Activated CD4-positive, alpha-beta T cell treated with anti-CD3 and anti-CD28 coated beads, Interleukin-2, amount 50 U/mL, for 24 hours (primary cell): ENCODE measurements around the gene TSSK2.
"Not testable (repeated sequence)": the region's sequence is repeated elsewhere in the genome, so short reads cannot be mapped to it uniquely, and the experiment has no call there.

ENCODE experiments used
- DNase-seq, 2 donors: peaks; one replicate each; pipeline ENCODE4 v3.0.0-alpha.2; 2020; ENCODE audit warnings: low read depth in 1 of 2, low spot score in 1 of 2

Gene TSSK2

GRCh38 chr22:19130959-19131684 is at the start of gene TSSK2:
Gene TSSK2, plus strand, starts transcription at chr22:19131308. Its CDS starts 92 bp downstream, at chr22:19131400.
- DNase-seq: no peak

- no peak for DNase-seq
Observed at GRCh38 chr22:19081351-19081750, 49.8 kb upstream of the TSSK2 start.

GRCh38 chr22:19082101-19082500 is 49.0 kb upstream of the TSSK2 start:
- DNase-seq: no peak

- no peak for DNase-seq
Observed at GRCh38 chr22:19082793-19083192, 48.3 kb upstream of the TSSK2 start.

GRCh38 chr22:19084126-19084525 is 47.0 kb upstream of the TSSK2 start:
- not testable (repeated sequence) for DNase-seq

GRCh38 chr22:19084586-19084985 is 46.5 kb upstream of the TSSK2 start:
- DNase-seq: not testable (repeated sequence)

GRCh38 chr22:19085233-19085718 is 45.8 kb upstream of the TSSK2 start:
- DNase-seq: no peak

- no peak for DNase-seq
Observed at GRCh38 chr22:19086417-19086816, 44.7 kb upstream of the TSSK2 start.

GRCh38 chr22:19086896-19087295 is 44.2 kb upstream of the TSSK2 start:
- no peak for DNase-seq

GRCh38 chr22:19088866-19089595 is 42.1 kb upstream of the TSSK2 start:
- DNase-seq: no peak

GRCh38 chr22:19090183-19090582 is 40.9 kb upstream of the TSSK2 start:
- DNase-seq: no peak

GRCh38 chr22:19090586-19091127 is 40.5 kb upstream of the TSSK2 start:
- DNase-seq: no peak

- no peak for DNase-seq
Observed at GRCh38 chr22:19092725-19093124, 38.4 kb upstream of the TSSK2 start.

- no peak for DNase-seq
Observed at GRCh38 chr22:19094393-19094997, 36.6 kb upstream of the TSSK2 start.

GRCh38 chr22:19096555-19096954 is 34.6 kb upstream of the TSSK2 start:
- DNase-seq: no peak

- no peak for DNase-seq
Observed at GRCh38 chr22:19097518-19097917, 33.6 kb upstream of the TSSK2 start.

- DNase-seq: no peak
Observed at GRCh38 chr22:19098157-19098556, 33.0 kb upstream of the TSSK2 start.

- no peak for DNase-seq
Observed at GRCh38 chr22:19103880-19104821, 27.0 kb upstream of the TSSK2 start.

- DNase-seq: no peak
Observed at GRCh38 chr22:19105456-19105855, 25.7 kb upstream of the TSSK2 start.
